Right ventricle myocardium inferior (tissue), 1 donor: ENCODE results near the gene FXYD6. TPM values are rescaled to one million over a fixed set of nuclear protein-coding genes. Genes with fewer than 3 reads are reported as not detected.

Experiments used
- ATAC-seq: fragments of 200-7000 bp; cut with Tn5 transposase; one replicate; pipeline ENCODE4 v1.9.1; 2020; ENCODE audit warnings: mild to moderate bottlenecking, moderate library complexity
- DNase-seq: peaks from one replicate; pipeline ENCODE4 v3.0.0; 2021; ENCODE audit errors: missing footprints
- intact Hi-C: fragments of 100-400 bp; cut with DNase I; formaldehyde crosslinking; loops from one replicate; pipeline ENCODE4 v1.11.0; 2022
- total RNA-seq: library from RNA; stranded (reverse); fragmentation: NEBNext Ultra II Directional; extraction: Animal tissue kit (Norgen Biotek cat#: 25700); gene quantifications from one replicate; pipeline ENCODE4 v1.2.1, GENCODE V29; 2021
- donor health status: DM: no; HTN: yes; CAD: no; lungs with severe emphysema.

The FXYD6 gene
- total RNA-seq, 1 donor from 2014 or later = 41.2 TPM

DNA sequence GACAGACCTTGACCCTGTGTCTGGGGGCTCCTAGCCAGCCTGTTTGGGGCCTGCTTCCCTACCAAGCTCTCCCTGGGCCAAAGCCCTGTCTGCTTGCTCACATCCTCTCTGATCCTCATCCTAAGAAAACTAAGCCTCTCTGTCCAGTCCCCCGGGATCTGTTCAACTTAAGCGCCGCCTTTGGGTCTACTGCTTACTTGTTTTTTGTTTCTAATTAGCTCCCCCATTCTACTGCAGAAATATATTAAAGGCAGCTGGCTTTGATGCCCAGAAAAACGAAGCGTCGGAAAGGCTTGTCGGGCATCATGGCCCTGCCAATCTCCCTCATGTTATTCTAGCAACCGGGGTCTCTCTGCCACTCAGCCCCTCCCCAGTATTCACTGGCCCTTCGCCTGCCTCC is 82.9 kb downstream of the FXYD6 start:
- intact Hi-C loops = no loop called here
- no peak for ATAC-seq
- no peak for DNase-seq

DNA sequence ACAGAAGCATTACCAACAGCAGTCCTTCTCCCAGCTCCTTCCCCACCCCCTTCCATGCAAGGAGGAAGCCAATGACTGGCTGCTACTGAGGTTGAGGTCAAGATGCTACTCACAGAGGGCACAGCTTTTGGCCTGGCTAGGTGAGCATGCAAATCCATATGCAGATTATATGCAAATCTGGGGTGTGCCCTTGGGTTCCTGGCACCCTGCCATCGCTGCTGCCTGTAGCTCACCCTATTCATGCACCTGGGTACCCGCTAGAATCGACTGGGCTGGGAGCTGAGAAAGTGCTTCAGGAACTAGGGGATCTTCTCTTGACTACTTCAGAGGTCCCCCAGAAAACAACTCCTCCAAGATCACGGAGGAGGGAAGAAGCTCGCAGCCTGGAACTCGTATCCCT is 83.5 kb downstream of the FXYD6 start:
- ATAC-seq (no peak), DNase-seq (no peak)
- intact Hi-C loops = no loop called here

DNA sequence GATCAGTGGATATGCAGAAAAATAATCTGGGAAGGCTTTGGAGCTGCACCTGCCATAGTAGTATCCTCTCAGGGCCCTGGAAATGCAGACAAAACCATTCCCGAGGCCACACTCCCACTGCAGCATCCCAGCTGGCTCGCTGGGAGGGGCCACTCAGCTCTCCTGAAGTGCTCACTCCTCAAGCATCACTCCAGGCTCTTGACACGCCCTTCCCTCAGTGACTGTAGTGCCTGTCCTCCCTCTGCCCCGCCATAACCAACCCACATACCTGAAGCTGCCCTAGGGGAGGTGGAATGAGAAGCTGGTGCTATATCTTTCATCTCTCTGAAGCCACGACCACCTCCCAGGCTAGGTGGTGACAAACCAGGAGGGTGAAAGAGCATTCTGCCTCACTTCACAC is 84.2 kb downstream of the FXYD6 start:
- intact Hi-C loops = no loop called here
- ATAC-seq = no peak

DNA sequence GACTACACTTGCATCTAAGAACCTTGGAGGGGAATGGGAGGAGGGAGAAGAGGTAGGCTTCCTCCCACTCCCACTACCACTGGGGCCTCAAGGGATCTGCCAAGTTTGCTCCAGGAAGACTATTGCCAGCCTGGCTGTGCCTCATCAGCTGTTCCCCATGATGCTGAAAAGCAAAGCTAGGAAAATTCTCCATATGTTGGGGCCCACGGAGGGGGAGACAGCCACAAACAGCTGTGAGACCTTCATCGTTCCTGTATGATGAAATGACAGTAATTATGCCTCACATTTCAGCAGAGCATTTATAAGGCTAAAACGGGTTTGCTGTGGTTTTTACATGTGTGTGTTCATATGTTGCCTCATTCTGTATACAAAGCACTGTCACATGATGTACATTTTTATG is 86.2 kb downstream of the FXYD6 start:
- intact Hi-C loops = no loop called here
- ATAC-seq (no peak), DNase-seq (no peak)

More for the DNA sequence above, 84.2 kb downstream of the FXYD6 start:
- no peak for DNase-seq

DNA sequence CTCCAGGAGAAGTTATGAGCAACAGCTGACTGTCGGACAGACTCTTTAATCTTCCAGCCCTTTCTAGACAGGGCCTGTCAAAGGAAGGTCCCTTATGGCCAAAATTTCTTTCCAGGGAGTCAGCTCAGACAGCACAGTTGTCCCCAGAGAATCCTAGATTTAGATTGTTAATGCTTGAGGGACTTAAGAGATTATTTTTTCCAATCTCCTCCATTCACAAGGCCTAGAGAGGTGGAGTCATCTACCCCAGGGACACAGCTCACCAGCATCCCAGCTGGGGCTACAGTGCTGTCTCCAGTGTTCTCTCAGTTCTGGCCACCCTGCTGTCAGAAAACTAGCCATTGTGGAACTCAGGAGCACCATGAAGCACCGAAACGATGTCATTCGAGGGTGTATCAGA is 87.2 kb downstream of the FXYD6 start:
- no peak for ATAC-seq
- intact Hi-C loops = no loop called here

More for the DNA sequence above, 87.2 kb downstream of the FXYD6 start:
- no peak for DNase-seq

Other genes with a start within 250 kb of the FXYD6 start
- gene DSCAML1, start 79.4 kb downstream of the FXYD6 start, total RNA-seq = 0.22 TPM
- gene FXYD2, start 51.9 kb downstream of the FXYD6 start, total RNA-seq = 2.7 TPM
- not detected for gene TMPRSS13, start 52.7 kb upstream of the FXYD6 start, total RNA-seq
- 7.2 TPM for gene IL10RA, start 109.7 kb upstream of the FXYD6 start, total RNA-seq
- not detected for gene TMPRSS4, start 200.4 kb upstream of the FXYD6 start, total RNA-seq
- gene SMIM35, start 210.3 kb upstream of the FXYD6 start, total RNA-seq = not detected